ENCODE data around the gene TLE4.

Gene TLE4

DNA sequence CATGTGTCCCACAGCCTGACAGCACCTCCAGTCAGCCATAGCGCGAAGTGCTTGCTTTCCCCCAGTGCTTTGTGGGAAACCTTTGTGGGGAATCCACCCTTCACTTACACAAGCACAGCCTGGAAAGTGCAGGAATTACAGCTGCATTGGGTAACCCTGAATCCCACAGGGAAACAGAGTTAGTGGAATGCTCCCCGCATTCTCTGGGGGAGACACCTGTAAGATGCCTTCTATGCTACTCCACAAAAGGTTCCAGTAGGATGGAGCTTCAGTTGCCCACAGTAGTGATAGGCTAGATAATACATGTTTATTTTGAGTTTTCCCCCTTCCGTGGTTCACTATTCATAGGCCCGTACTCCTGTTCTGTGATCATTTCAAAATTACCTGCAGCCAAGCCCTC is 60.3 kb downstream of the TLE4 start:
- no peak for TF ChIP-seq EZH2phosphoT487 (IDR thresholded peaks at IDR 0.05; ENCODE audit: borderline replicate concordance)
- TF ChIP-seq, protein P1, sequence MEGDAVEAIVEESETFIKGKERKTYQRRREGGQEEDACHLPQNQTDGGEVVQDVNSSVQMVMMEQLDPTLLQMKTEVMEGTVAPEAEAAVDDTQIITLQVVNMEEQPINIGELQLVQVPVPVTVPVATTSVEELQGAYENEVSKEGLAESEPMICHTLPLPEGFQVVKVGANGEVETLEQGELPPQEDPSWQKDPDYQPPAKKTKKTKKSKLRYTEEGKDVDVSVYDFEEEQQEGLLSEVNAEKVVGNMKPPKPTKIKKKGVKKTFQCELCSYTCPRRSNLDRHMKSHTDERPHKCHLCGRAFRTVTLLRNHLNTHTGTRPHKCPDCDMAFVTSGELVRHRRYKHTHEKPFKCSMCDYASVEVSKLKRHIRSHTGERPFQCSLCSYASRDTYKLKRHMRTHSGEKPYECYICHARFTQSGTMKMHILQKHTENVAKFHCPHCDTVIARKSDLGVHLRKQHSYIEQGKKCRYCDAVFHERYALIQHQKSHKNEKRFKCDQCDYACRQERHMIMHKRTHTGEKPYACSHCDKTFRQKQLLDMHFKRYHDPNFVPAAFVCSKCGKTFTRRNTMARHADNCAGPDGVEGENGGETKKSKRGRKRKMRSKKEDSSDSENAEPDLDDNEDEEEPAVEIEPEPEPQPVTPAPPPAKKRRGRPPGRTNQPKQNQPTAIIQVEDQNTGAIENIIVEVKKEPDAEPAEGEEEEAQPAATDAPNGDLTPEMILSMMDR (conservative IDR thresholded peaks at IDR 0.05; ENCODE audit: low read length), result no peak
- Histone ChIP-seq H3K36me3 (ENCODE audit: insufficient read depth, low read length) (peaks cover 6% of the 10 kb centered on the region; the same call in 1 of the 2 replicates), H2AFZ (ENCODE audit: low read length) (no peak overlapping the region), H3K9me2 (replicated peaks; ENCODE audit: low read depth, low read length) (no peaks in the 10 kb centered on the region), H4K20me1 (ENCODE audit: insufficient read depth, low read length, poor library complexity, severe bottlenecking) (peaks cover 21% of the 10 kb centered on the region), H3F3A (ENCODE audit: low read depth) (0 out of 2 replicates have a peak, but pooled peaks cover 4% of the 10 kb centered on the region), H3K27me3 (ENCODE audit: insufficient read depth, low read length, poor library complexity, severe bottlenecking) (no peaks in the 10 kb centered on the region), H3K4me2 (ENCODE audit: low read depth, low read length, poor library complexity, severe bottlenecking) (no peak overlapping the region), H3K9ac (ENCODE audit: low read depth, low read length, poor library complexity, severe bottlenecking) (no peak overlapping the region), H3K4me1 (ENCODE audit: insufficient read depth, low read length, poor library complexity, severe bottlenecking) (peaks cover 34% of the 10 kb centered on the region), H3K4me3 (ENCODE audit: low read length, poor library complexity, severe bottlenecking) (no peak overlapping the region), H3K9me3 (ENCODE audit: insufficient read depth, low read depth, low read length) (no peaks in the 10 kb centered on the region), H3K79me2 (ENCODE audit: insufficient read depth, low read length) (peaks cover 87% of the 10 kb centered on the region)

GRCh38 chr9:79632705-79633104 is 60.9 kb downstream of the TLE4 start:
- Histone ChIP-seq H3F3A (ENCODE audit: low read depth) (0 out of 2 replicates have a peak, but pooled peaks cover 4% of the 10 kb centered on the region), H3K27me3 (ENCODE audit: insufficient read depth, low read length, poor library complexity, severe bottlenecking) (no peaks in the 10 kb centered on the region), H4K20me1 (ENCODE audit: insufficient read depth, low read length, poor library complexity, severe bottlenecking) (peaks cover 21% of the 10 kb centered on the region), H3K9me3 (ENCODE audit: insufficient read depth, low read depth, low read length) (no peaks in the 10 kb centered on the region), H3K9ac (ENCODE audit: low read depth, low read length, poor library complexity, severe bottlenecking) (no peak overlapping the region), H2AFZ (ENCODE audit: low read length) (no peak overlapping the region), H3K79me2 (ENCODE audit: insufficient read depth, low read length) (peaks cover 87% of the 10 kb centered on the region), H3K4me1 (ENCODE audit: insufficient read depth, low read length, poor library complexity, severe bottlenecking) (peaks cover 41% of the 10 kb centered on the region), H3K36me3 (ENCODE audit: insufficient read depth, low read length) (peaks cover 12% of the 10 kb centered on the region; the same call in 1 of the 2 replicates), H3K4me3 (ENCODE audit: low read length, poor library complexity, severe bottlenecking) (no peak overlapping the region), H3K4me2 (ENCODE audit: low read depth, low read length, poor library complexity, severe bottlenecking) (no peak overlapping the region), H3K9me2 (replicated peaks; ENCODE audit: low read depth, low read length) (no peaks in the 10 kb centered on the region)
- no peak for TF ChIP-seq EZH2phosphoT487 (IDR thresholded peaks at IDR 0.05; ENCODE audit: borderline replicate concordance)
- TF ChIP-seq, protein P1 (conservative IDR thresholded peaks at IDR 0.05; ENCODE audit: low read length), result no peak

GRCh38 chr9:79633558-79633957 is 61.8 kb downstream of the TLE4 start:
- no peaks in the 10 kb centered on the region for H3K9me3 ChIP-seq (ENCODE audit: insufficient read depth, low read depth, low read length)
- 0 out of 2 replicates have a peak, but pooled peaks cover 4% of the 10 kb centered on the region for H3F3A ChIP-seq (ENCODE audit: low read depth)
- no peak overlapping the region for H2AFZ ChIP-seq (ENCODE audit: low read length)
- peaks cover 90% of the 10 kb centered on the region for H3K79me2 ChIP-seq (ENCODE audit: insufficient read depth, low read length)
- no peak overlapping the region for H3K4me3 ChIP-seq (ENCODE audit: low read length, poor library complexity, severe bottlenecking)
- H3K27me3 ChIP-seq (ENCODE audit: insufficient read depth, low read length, poor library complexity, severe bottlenecking), result no peaks in the 10 kb centered on the region
- TF ChIP-seq, protein P1 (conservative IDR thresholded peaks at IDR 0.05; ENCODE audit: low read length), result no peak
- TF ChIP-seq EZH2phosphoT487 (IDR thresholded peaks at IDR 0.05; ENCODE audit: borderline replicate concordance), result no peak
- H4K20me1 ChIP-seq (ENCODE audit: insufficient read depth, low read length, poor library complexity, severe bottlenecking), result peaks cover 21% of the 10 kb centered on the region
- H3K4me2 ChIP-seq (ENCODE audit: low read depth, low read length, poor library complexity, severe bottlenecking), result no peak overlapping the region
- no peak overlapping the region for H3K9ac ChIP-seq (ENCODE audit: low read depth, low read length, poor library complexity, severe bottlenecking)
- peaks cover 43% of the 10 kb centered on the region for H3K4me1 ChIP-seq (ENCODE audit: insufficient read depth, low read length, poor library complexity, severe bottlenecking)
- no peaks in the 10 kb centered on the region for H3K9me2 ChIP-seq (replicated peaks; ENCODE audit: low read depth, low read length)
- H3K36me3 ChIP-seq (ENCODE audit: insufficient read depth, low read length), result peaks cover 12% of the 10 kb centered on the region; the same call in 1 of the 2 replicates

Measured in Loucy (cell line).